HG03066 (cell line): Measurements from ENCODE around the gene DDX41.
A peak's percentile ranks its signal among the peaks of the same experiment; 100 is the strongest.
"Not testable (repeated sequence)": the region's sequence is repeated elsewhere in the genome, so short reads cannot be mapped to it uniquely, and the experiment has no call there.

ENCODE experiments used
- ATAC-seq: cut with Tn5 transposase; IDR thresholded peaks from one replicate; pipeline ENCODE4 v1.9.1; 2021; ENCODE audit warnings: low read depth; ENCODE audit not compliant: unreplicated experiment

Gene DDX41

GRCh38 chr5:177516601-177517568, at the start of gene DDX41:
Gene DDX41, minus strand, starts transcription at chr5:177516961. Its CDS starts 16 bp downstream, at chr5:177516945.
- ATAC-seq = peak; percentile 84

GRCh38 chr5:177565046-177565445, 48.3 kb upstream of the DDX41 start:
- ATAC-seq = no peak

- not testable (repeated sequence) for ATAC-seq
Observed at GRCh38 chr5:177559446-177559941, 42.7 kb upstream of the DDX41 start.

- no peak for ATAC-seq
Observed at GRCh38 chr5:177557796-177558195, 41.0 kb upstream of the DDX41 start.

GRCh38 chr5:177557041-177557647, 40.4 kb upstream of the DDX41 start:
- no peak for ATAC-seq

- no peak for ATAC-seq
Observed at GRCh38 chr5:177555665-177556064, 38.9 kb upstream of the DDX41 start.

GRCh38 chr5:177555228-177555627, 38.5 kb upstream of the DDX41 start:
- no peak for ATAC-seq

- ATAC-seq = peak; percentile 93
Observed at GRCh38 chr5:177554474-177555111, 37.8 kb upstream of the DDX41 start, which contains the start of gene FAM193B. Gene FAM193B, minus strand, starts transcription at chr5:177554563. Its CDS starts 105 bp downstream, at chr5:177554458.

GRCh38 chr5:177553671-177554429, 37.1 kb upstream of the DDX41 start:
- ATAC-seq = peak; percentile 36

- no peak for ATAC-seq
Observed at GRCh38 chr5:177552839-177553455, 36.2 kb upstream of the DDX41 start.

- ATAC-seq = no peak
Observed at GRCh38 chr5:177550122-177550521, 33.4 kb upstream of the DDX41 start.

GRCh38 chr5:177548495-177548894, 31.7 kb upstream of the DDX41 start:
- no peak for ATAC-seq

- ATAC-seq = no peak
Observed at GRCh38 chr5:177547736-177548135, 31.0 kb upstream of the DDX41 start.

GRCh38 chr5:177546258-177546741, 29.5 kb upstream of the DDX41 start:
- no peak for ATAC-seq

- ATAC-seq = no peak
Observed at GRCh38 chr5:177545487-177546257, 28.9 kb upstream of the DDX41 start.

GRCh38 chr5:177542816-177543465, 26.2 kb upstream of the DDX41 start:
- no peak for ATAC-seq

- no peak for ATAC-seq
Observed at GRCh38 chr5:177540438-177540837, 23.7 kb upstream of the DDX41 start.

- no peak for ATAC-seq
Observed at GRCh38 chr5:177539411-177539810, 22.6 kb upstream of the DDX41 start.
